NCI-H82 treated with DMSO at 0.1 percent for 48 hours (cell line): ENCODE measurements around the gene ARL13A.
"Not testable (repeated sequence)": the region's sequence is repeated elsewhere in the genome, so short reads cannot be mapped to it uniquely, and the experiment has no call there.

Experiments
- DNase-seq: peaks from one replicate; lab custom pipeline; 2025; ENCODE audit not compliant: unreplicated experiment; lab: John Stamatoyannopoulos, UW

The ARL13A gene

DNA sequence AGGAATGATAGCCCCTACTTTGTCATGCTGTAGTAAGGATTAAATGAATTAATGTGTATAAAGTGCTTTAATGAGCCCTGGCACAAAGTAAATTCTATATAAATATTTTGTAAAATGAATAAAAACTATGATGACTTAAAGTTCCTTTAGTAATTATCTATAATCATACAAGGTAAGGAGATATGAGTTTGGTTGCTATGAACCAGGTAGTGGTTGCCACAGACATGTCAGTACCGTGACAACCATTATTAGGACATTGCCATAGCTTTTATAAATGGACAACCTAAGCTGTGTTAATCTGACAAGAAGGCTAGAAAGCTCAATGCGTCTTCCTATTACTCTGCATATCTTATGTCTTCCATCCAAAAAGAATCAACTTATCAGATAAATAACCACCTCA lies at the start of gene ARL13A:
TSS of gene ARL13A (plus strand) at position 301 of the 400 bp plus-strand sequence. CDS start 3,982 bp downstream, outside the sequence.
- DNase-seq: no peak

DNA sequence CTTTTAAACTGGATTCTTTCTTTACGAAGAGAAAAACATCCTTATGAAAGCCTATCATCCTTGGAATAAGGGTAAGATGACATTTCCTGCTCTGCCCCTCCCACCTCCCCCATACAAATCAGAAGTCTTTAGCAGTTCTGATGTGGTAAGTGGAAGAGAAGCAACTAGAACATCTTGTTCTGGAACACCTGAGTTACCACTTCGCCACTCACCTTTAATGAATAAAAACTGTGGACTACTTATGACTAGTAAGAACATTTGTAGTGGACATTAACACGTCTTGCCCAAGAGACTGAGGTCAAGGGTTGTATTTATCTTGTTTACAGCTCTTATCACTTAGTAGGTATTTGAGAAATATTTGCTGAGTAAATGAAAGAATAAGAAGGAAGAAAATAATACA lies 45.1 kb upstream of the ARL13A start:
- no peak for DNase-seq

DNA sequence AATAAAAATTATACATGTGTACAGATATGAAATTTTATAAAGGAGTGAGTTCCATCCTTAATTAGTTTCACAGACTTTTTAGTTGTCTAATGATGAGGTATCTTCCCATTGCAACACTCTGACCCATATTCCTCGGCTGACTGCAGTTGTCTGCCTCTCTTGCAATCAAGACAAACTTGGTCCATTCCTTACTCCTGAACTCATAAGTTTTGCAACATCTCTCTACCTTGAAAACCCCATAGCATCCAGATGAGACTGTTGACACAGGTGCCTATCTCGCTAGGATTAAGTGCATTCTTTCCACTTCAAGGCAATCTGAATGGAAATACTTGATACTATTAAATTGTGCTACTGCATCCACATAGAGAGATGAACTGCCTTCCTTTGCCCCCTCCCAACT lies 43.1 kb upstream of the ARL13A start:
- DNase-seq: no peak

DNA sequence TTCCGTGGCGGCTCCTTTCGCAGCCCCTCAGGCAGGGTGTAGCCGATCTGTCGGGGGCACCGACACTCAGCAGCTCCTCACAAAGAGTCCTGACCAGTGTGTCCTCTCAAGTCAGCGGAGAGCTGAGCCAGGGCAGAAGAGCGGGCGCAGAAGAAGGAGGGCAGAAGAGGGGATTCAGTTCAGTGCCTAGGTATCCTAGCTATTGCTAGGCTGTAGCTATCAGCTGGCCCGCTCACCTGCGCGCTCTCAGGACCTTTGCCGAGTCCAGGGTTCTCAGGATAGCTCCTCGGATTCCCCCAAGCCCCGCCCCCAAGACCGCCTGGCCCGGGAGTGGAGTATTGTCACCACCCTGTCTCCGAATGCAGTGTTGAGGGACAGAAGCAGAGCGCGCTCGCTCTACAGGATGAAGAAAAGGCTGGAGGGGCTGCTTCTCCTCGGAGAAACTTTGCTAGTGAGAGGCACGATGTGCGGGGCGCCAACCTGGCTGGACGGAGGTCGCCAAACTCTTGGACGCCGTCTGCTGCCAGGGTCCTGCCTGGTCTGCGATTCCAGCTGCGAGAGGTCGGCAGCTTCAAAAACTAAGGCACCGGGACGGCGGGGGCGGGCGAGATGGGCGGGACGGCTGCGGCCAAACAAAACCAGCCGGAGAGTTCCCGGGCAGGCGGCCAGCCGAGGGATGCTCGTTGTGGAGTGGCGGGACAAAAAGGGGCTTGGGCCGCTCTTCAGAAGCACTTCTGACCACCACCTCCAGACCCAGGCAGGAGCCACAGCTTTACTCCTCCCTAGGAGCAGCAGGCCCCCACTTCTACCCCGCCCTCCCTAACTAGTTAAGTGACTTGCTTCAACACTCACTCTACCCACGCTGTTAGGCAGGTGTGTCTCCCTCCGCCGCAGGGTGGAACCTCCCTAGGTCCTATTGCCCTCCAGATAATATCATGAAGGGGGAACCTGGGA lies 40.6 kb upstream of the ARL13A start, which contains the start of gene XKRX:
TSS of gene XKRX (minus strand) at position 258 of the 954 bp plus-strand sequence. CDS start 613 bp downstream, outside the sequence.
- no peak for DNase-seq

DNA sequence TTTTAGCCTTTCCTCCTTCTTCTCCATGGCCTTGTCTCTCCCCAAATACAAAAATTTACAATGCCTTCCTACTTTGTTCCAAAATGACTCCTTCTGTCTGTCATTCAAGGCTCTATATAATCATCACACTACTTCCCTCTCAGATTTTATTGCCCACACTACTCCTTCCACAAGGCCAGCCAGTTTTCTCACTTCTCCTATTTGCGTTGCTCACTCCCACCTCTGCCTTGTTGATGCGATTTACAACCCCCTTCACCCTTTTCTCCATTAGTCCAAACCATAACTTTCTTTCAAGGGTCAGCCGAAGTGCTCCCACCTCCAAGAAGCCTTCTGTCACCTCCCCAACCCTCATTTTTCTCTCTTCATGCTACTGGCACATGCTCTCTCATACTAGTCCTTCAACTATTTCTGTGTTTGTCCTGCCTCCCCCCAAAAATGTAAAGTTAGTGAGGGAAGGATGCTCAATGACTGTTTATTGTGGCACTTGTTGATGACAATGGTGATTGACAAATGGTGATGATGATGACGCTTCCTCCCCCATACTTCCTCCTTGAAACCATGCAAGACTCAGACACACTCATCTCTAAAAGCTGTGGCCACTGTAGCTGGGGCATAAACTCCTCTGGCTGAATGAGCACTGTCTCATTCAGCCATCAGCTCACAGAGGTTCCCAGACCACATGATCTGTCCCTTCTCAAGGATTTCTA lies 38.1 kb upstream of the ARL13A start:
- DNase-seq: no peak

DNA sequence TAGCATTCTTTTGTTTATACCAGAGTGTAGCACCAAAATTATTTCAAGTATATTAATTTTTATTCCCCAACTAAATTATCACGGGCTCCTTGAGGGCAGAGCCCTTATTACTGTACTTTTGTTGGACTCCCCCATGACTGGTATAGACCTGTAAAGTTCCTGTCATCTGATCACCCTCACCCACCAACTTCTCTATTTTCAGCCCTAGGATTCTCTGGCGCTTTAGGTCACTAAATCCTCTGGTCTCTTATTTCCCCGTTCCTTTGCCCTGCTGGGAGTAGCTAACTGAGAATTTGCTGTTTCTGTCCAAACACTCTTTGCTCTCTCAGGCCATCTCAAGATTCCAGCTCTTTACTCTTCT lies 37.6 kb upstream of the ARL13A start:
- no peak for DNase-seq

DNA sequence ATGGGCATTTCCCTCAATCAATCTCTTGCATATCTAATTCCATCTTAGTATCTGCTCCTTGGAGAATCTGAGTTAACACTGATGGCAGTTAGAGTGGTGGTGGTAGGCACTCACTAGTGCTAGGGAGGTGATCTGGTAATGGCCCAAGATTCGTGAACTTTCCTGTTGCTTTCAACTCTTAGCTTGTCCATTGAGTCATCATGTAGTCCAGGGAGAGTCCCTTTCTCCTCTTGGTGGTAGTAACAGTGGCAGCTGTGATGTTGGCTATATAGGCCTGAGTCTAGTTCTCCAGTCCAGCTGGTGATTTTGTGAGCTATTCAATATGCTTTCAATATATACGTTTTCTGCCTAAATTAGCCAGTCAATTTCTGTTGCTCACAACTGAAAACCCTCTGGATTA lies 33.7 kb upstream of the ARL13A start:
- no peak for DNase-seq

DNA sequence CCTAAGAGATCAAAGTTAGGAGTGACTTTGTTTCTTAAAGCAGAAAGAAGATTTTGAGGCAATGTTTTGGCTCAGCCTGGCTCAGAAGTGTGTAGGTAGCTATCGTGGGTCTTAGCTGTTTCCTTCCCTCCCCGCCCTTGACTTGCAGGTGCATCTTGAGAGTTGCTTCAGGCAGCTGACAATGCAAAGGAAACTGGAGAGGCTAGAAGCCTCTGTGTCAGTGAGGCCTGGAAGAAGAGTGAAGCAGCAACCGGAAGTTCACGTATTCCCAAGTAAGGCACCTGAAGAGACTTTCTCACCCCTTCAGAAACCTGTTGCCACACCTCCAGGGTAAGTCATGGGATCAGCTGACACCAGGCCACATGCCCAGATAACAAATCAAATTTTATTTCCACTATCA lies 30.2 kb upstream of the ARL13A start:
- no peak for DNase-seq

DNA sequence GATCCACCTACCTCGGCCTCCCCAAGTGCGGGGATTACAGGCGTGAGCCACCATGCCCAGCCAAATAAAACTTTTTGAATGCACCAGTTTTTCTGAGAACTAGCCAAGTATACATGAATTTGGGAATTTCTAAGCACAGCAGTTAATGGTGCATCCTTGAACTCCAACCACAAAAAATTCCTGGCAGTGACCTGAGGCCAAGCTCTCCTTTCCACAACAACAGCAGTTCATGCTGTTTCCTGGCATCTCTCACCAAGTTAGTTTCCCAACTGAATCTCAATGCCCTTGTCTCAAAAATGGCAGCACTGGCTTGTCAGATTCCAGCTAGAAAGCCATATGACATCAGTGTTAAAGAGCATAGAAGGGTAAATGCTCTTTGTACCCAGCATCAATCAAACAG lies 24.9 kb upstream of the ARL13A start:
- no peak for DNase-seq

DNA sequence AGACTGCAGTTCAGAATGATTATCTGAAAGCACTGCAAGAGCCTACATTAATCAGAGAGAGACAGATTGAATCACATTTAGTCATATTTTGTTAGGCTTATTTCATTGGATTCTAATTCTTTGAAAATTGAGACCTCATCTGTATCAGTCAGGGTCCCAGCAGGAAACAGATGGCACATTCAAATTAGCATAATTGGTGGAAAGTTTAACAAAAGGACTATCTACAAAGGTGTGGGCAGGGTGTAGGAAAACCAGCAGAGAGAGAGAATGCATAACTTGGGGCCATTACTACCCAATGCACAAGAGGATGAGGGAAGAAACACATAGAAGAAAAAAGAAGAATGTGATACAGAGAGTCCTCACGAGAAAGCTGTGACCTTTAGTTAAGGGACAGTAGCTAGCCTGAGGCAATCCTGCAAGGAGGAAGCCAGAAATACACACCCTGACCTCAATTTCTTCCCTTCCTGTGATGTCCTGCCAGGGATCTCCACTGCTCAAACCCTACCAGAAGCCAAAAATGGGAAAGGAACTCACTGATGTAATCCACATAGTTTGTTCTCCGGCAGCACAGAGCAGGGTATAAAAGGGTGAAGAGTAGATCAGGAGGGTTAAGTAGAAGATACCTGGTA lies 23.1 kb upstream of the ARL13A start:
- no peak for DNase-seq

DNA sequence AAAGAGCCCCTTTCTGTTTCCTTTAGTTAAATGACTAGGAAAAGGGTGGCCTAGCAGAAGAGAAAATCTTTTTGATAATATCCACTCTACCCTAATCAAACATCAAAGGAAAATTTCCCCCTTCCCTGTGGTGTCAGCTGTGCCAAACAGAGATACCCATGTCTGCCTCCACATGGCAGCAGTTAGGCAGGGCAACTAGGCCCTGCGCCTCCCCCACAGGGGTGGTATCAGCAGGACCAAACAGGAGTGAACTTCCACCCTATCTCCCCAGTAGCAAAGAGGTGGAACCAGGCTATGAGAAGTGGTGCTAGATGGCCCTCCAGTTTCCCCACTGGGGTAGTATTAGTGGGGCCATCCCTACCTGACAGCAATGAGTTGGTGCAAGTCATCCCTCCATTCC lies 21.0 kb upstream of the ARL13A start:
- no peak for DNase-seq

DNA sequence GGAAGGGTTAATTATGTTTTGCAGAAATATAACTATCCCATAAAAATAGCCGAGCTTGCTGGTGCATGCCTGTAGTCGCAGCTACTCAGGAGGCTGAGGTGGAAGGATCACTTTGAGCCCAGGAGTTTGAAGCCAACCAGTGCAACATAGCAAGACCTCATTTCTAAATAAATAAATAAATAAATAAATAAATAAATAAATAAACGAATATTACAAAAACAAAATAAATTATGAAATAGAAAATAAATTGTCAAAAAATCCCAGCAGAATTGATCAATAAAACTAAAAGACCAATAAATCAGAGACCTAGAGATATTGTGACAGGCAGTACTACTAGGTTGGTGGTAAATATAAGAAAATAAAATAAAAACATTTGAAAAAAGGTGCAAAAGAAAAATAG lies 6.7 kb upstream of the ARL13A start:
- DNase-seq: no peak

DNA sequence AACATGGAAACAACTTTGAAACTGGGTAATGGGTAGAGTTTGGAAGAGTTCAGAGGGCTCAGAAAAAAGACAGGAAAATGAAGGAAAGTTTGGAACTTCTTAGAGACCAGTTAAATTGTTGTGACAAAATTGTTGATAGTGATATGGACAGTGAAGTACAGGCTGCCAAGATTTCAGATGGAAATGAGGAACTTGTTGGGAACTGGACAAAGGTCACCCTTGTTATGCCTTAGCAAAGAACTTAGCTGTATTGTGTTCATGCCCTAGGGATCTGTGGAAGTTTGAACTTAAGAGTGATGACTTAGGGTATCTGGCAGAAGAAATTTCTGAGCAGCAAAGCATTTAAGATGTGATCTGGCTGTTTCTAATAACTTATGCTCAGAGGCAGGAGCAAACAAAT lies 5.1 kb upstream of the ARL13A start:
- DNase-seq: no peak

DNA sequence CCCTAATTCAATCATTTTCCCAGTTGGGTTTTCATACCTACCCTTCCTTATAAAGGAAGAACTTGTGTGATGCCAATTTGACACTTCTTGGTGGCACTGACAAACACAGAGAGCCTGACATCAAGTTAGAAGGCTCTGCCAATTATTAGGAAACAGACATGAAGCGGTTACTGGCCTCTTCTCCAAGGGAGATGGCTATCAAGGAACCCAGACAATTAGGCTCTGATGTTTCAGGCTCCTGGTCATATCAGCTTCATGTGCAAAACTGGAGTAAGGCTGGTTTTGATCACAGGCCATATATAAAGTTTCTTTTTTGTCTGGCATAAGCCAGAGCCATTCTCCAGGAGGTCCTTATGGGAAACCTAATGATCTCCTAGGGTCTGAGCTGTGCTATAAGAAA lies 428 bp downstream of the ARL13A start:
- no peak for DNase-seq

DNA sequence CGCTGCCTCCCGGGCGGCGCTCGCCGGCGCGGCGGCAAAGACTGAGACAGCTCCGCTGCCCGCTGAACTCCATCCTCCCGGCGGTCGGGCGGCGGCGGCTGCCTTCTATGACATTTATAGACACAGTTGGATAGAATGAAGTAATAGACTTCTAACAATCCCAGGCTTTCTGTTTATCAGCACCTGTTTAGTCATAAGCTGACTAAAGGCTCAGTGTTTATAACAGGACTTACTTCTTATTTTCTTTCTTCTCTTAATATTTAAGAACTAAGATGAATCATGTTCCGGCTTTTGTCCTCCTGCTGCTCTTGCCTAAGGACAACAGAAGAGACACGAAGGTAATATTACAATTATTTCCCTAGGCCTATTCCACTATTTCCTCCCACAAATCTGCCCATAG lies 3.9 kb downstream of the ARL13A start:
- DNase-seq: no peak

DNA sequence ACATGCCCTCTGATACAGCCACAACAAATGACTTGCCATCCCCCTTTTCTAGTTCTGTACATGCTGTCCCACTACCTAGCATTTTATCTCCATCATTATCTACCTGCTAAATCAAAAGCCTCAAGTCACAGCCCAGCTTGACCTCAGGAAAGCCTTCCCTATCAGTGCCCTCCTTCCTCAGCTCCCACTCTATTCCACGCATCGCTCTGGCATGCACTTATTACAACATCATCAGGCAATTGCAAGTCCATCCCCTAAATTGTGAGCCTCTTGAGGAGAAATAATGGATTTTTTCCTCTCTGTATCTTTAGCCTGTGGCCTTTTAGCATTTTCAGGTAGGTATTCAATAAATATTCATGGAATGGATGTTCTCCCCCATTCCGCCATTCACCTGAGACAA lies 5.7 kb downstream of the ARL13A start:
- no peak for DNase-seq

DNA sequence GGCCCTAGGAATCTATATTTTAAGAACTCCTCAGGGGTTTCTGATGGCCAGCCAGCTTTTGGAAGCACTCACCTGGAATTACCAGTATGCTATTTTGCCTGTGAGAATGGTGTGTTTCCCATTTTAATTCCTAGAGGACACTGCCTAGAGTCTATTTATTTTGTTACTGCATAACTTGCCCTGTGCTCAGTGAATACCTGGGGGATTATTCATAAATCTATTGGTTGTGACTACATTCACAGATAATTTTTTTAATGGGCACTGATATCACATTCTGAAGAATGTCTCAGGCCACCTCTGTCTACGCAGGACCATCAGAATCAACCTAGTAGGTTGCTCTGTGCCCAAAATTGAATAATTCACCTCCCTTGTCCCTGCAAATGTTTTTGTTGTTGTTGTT lies 6.7 kb downstream of the ARL13A start:
- no peak for DNase-seq

DNA sequence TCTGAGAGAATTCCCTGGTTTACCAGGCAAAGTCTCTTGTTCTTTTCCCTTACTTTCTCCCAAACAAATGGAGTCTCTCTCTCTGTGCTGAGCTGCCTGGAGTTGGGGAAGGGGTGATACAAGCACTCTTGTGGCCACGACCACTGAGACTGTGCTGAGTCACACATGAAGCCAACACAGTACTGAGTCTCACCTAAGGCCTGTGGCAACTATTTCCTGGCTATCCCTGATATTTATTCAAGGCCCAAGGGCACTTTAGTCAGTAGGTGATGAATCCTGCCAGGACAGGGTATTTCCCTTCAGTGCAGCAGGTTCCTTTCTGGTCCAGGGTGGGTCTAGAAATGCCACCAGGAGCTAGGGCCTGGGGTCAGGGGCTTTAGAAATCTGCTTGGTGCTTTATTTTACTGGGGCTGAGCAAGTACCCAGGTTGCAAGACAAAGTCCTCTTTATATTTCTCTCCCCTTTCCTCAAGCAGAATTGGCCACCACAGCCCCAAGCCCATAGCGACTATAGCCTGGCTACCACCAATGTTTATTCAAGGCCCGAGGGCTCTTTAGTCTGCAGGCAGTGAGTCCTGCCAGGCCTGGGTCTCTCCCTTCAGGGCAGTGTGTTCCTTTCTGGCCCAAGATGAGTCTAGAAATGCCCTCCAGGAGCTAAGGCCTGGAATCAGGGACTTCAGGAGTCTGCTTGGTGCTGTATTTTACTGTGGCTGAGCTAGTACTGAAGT lies 10.5 kb downstream of the ARL13A start:
- DNase-seq: no peak

DNA sequence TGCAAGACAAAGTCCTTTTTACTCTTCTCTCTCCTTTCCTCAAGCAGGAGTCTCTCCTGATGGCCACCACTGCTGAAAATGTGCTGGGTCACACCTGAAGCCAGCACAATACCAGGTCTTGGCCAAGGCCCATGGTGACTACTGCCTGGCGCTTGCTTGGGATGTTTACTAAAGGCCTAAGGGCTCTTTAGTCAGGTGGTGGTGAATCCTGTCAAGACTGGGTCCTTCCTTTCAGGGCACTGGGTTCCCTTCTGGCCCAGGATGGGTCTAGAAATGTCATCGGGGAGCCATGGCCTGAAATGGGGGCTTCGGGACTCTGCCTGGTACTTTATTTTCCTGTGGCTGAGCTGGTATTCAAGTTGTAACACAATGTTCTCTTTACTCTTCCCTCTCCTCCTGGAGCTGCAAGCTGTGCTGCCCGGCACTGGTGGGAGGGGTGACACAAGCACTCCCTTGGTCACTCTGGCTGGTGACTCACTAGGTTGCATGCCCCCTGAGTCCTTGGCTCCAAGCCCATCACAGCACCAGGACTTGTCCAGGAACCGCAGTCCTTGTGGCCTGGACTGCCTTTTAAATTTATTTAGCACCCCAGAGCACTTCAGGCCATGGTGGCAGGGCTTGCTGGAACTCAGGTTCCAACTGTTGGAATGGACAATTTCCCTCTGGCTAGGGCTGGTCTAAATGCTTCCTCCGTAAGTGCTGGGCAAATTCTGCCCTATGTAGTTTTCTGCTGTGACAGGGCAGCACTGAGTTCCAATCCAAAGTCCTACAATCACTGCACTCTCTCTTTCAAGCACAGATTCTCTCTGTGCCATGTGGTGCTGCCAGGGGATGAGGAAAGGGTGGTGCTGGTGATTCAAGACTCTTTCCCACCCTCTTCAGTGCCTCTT lies 11.3 kb downstream of the ARL13A start:
- no peak for DNase-seq

DNA sequence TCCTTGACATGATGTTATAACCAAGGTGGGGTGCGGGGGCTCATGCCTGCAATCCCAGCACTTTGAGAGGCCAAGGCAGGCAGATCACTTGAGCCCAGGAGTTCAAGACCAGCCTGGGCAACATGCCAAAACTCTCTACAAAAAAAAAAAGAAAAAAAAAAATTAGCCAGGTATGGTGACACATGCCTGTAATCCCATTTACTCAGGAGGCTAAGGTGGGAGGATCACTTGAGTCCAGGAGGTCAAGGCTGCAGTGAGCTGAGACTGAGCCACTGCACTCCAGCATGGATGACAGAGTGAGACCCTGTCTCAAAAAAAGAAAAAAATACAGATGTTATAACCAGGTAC lies 12.0 kb downstream of the ARL13A start:
- not testable (repeated sequence) for DNase-seq
